IMR-90 (cell line): ENCODE measurements around the gene PPP1R12C.

Experiments
- CEBPB ChIP-seq: IDR thresholded peaks from 2 replicates; pipeline ENCODE4 v1.6.1; 2012; ENCODE audit warnings: low read depth, low read length, improper control_type of control experiment
- POLR2A ChIP-seq: IDR thresholded peaks from 2 replicates; pipeline ENCODE4 v1.6.1; 2012; ENCODE audit warnings: mild to moderate bottlenecking, low read depth, low read length
- TF ChIP-seq, protein P1 (sequence below): conservative IDR thresholded peaks from 2 replicates; pipeline ENCODE4 v1.5.1; 2012; ENCODE audit warnings: mild to moderate bottlenecking, low read depth, low read length, improper control_type of control experiment
- TF ChIP-seq, protein P2 (sequence below): fragments of 150-350 bp; IDR thresholded peaks from 2 replicates; pipeline ENCODE4 v1.6.1; 2016; ENCODE audit warnings: low read depth, mild to moderate bottlenecking, low read length, moderate library complexity, borderline replicate concordance

DNA sequence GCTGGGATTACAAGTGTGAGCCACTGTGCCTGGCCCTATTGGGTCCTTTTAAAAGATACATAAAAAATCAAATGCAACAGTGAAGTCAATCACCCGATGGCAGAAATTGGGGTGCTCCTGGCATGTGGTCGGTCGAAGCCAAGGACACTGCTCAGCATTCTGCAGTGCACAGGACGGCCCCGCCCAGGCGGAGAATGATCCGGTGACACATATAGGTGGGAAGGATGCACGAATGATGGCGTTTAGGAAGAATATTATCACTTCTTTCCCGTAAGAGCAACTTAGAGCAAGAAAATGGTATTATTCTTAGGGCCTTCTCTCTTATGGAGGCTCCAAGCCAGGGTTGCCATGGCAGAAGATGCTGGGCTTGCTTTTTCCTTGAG is 76.2 kb downstream of the PPP1R12C start:
- TF ChIP-seq, protein P1, sequence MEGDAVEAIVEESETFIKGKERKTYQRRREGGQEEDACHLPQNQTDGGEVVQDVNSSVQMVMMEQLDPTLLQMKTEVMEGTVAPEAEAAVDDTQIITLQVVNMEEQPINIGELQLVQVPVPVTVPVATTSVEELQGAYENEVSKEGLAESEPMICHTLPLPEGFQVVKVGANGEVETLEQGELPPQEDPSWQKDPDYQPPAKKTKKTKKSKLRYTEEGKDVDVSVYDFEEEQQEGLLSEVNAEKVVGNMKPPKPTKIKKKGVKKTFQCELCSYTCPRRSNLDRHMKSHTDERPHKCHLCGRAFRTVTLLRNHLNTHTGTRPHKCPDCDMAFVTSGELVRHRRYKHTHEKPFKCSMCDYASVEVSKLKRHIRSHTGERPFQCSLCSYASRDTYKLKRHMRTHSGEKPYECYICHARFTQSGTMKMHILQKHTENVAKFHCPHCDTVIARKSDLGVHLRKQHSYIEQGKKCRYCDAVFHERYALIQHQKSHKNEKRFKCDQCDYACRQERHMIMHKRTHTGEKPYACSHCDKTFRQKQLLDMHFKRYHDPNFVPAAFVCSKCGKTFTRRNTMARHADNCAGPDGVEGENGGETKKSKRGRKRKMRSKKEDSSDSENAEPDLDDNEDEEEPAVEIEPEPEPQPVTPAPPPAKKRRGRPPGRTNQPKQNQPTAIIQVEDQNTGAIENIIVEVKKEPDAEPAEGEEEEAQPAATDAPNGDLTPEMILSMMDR, result no peak
- TF ChIP-seq CEBPB (no peak), POLR2A (no peak)
- TF ChIP-seq, protein P2, sequence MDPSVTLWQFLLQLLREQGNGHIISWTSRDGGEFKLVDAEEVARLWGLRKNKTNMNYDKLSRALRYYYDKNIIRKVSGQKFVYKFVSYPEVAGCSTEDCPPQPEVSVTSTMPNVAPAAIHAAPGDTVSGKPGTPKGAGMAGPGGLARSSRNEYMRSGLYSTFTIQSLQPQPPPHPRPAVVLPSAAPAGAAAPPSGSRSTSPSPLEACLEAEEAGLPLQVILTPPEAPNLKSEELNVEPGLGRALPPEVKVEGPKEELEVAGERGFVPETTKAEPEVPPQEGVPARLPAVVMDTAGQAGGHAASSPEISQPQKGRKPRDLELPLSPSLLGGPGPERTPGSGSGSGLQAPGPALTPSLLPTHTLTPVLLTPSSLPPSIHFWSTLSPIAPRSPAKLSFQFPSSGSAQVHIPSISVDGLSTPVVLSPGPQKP, result no peak
